ENCODE results near the gene POGZ.
A peak's percentile ranks its signal among the peaks of the same experiment; 100 is the strongest.

The POGZ gene

DNA sequence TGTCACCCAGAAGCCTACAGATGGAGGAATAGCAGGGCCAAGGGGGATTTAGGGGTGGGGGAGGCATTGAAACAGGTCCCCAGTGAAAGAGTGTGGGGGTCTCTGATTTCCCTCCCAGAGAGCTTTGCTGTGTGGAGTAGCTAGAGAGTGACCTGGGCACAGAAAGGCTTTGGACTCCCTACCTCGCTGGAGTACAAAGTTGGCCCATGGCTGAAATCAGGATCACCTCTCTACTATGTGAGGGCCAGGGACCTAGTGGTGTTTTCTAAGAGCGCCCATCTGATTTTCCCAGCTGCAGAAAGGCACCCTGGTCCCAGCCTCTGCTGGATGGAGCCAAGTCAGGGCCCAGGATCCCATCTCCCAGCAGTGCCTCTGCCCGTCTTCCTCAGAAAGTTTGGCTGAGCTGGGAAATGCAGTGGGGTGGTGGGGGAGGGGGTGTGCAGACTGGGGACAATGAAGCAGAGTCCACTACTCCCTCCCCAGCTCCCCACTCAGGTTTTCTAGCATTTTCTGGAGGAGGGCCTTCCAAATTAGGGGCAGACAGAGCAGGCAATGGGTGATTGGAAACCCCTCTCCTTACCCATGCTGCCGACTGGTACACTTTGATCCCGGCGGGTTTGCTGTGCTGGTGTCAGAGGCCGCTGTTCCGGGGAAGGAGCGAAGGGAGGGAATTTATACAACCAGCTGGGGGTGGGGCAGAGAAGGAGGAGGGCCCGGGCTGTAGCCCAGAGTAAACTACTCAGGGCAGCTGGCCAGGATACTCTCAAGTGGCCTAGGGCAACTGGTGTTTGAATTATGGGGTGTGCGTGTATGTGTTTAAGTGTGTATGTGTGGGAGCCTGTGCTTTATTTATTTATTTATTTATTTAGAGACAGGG lies 87.0 kb downstream of the POGZ start, which contains the start of gene SELENBP1:
Gene SELENBP1 (minus strand): TSS at position 648 of the 877 bp plus-strand sequence. CDS start 64 bp downstream, at position 584.
- DNase-seq (ENCODE audit: low read depth, low spot score): peak; percentile 29

DNA sequence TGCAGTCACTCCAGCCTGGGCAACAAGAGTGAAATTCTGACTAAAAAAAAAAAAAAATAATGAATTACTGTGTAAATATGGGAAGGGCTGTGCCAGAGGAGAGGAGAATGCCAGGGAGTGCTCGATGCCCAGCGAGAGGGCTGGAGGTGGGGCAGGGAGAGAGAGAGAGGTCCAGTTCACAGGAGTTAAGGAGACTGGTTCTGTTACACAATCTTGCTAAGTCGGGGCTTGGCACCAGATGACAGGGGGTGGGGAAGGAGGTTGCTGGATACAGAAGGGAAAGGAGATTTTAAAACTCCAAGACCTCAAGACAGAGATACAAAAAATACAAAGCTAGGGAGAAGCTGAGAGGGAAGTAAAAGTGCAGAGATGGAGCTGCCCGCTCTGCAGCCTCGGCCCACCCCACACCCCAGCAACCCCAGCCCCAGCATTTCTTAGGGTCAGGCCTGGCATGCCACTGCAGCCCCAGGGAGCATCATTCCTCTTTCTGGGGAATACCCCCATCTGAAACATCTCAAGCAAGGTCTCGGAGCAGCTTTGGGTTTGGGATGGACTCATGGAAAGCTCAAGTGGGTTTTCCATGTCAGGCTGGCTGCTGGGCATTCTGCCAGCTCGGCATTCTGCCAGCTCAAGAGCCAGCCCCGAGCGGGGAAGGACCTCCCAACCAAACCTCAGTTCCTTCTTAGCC lies 87.8 kb downstream of the POGZ start:
- no peak for DNase-seq (ENCODE audit: low read depth, low spot score)

DNA sequence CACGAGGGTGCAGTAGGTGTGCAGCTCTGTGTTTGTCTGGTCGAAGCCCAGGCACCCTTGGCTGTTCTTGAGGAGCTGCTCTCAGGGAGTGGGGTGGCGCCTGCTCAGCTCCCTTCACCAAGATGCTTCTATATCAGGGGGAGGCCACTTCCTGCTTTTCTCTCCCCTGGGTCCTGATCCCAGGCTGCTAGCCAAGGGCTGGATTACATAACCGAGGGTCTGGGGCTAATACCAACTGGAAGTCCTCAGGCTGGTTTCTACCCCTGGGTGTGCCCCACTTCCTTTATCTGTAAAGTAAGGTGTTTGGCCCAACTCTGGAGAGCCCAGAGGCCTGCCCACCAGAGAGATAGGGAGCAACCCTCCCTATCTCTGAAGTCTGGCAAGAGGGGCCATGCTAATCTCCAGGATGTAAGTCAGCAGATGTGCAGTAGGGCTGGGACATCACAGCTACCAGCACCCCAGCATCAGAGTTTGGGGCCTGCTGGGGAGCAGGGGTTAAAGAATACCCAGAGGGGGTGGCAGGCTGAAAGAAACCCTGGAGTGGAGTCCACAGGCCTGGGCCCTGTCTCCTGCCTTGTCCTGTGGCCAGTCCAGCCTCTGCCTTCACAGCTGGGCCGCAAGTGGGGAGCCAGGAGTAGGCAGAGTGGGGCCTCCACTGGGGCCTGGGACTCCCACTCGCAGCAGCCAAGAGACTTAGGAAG lies 88.9 kb downstream of the POGZ start:
- DNase-seq (ENCODE audit: low read depth, low spot score): no peak

DNA sequence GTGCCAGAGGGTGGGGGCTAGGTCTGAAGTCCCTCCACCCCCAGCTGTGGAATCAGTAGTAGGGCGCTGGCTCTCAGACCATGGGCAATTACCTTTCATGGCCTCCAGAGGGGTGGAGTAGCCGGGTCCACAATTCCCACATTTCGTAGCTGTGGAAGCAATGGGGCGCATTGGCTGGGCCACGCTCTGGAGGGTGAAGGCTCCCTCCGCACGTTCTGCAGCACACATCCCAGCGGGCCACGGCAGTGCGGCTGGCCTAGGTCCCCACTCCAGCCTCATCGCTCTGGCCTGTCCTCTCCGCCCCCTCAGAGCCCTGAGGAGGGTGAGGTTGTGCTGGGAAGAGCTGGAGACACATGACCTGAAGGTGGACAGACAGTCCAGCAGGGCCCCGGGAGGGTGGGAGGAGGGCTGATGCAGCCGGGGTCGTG lies 89.7 kb downstream of the POGZ start:
- no peak for DNase-seq (ENCODE audit: low read depth, low spot score)

DNA sequence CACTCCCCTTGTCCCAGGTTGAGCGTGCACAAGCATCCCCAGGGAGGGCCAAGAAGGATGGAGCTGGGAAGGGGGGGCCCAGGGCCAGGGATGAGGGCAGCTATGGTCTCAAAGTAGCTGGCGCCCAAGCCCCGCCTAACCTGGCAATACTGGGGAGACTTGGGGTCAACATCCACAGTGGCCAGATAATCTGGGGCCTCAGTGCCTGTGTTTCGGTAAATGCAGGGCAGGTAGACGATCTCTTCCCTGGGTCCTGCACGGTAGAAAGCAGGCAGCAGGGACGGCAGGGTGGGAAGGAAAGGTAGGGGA lies 90.0 kb downstream of the POGZ start:
- no peak for DNase-seq (ENCODE audit: low read depth, low spot score)

DNA sequence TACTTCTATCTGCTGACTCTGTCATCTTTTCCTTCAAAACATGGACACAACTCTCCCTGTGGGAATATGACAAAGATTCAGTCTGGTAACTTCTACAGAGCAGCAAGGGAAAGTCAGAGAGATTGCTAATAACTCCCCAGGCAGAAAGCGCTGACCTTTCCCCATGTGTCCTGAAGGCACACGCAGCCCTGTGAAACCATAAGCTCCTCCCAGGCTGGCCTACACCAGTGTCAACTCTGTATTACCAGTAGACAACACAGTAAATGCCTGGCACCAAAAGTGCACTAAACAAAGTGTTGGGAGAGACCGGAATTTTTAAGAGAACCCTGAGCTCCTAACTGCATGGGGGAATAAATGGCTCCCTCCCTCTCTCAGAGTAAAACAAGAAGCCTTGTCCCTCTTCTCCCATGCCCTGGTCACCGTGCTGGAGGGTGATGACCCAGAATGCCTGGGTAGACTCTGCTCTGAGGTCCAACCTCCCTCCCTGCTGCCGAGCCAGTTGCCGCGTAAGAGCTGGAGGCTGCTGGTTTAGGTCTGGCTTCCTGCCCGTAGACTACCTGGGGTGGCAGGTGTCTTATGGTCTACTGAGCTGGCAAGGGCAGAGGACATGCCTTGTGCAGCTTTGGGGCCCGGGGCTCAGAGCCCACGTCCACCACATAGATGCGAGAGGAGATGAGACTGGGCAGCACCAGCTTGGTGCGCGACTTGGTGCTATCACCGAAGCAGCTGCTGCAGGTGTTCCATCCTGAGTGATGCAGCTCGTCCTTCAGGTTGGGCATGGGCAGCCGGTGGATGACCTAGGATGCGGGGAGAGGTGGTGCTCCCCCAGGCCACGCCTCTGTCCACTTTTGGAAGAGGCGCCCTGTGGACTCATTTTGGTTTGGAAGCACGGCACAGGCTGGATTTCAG lies 90.6 kb downstream of the POGZ start:
- no peak for DNase-seq (ENCODE audit: low read depth, low spot score)

DNA sequence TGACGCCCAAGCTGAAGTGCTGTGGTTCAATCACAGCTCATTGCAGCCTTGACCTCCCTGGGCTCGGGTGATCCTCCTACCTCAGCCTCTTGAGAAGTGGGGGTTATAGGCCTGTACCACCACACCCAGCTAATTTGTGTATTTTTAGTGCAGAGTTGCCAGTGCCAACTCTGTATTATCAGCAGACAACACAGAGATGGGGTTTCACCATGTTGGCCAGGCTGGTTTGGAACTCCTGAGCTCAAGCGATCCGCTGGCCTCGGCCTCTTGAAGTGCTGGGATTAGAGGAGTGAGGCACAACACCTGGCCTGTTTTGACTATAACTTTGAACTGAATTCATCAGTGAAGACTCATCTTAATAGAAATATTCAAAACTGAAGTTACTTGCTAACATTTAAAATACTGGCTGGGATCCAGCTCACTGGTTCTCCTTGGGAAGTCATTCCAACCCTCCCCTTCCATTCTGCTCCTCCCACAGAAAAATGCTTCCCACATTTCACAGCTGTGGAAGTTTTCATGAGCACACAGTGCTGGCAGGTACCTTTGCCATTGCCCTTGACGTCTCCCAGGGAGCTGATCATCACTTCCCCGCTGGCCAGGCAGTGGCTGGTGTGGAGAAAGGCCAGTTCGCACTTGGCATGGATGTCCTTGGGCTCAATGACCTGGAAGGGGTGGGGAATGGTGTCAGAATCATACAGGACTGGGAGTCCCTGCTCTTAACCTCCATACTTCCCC lies 91.5 kb downstream of the POGZ start:
- DNase-seq (ENCODE audit: low read depth, low spot score): no peak

DNA sequence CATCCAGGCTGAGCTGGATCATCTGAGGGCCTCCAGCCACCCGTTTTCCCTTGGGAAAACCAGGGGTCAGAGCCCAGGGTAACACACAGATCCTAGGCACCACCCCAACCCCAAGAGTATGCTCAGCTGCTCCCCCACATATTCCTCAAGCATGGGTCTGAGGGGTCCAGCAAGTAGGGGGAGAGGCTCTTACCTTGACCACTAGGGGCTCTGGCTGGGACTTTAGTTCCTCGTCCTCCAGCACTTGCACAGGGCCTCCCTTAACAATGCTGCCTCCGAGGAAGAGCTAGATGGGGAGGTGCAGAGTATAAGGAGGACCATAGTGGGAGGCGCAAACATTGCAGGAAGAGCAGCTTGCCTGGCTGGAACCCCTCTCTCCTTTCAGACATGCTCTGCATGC lies 94.3 kb downstream of the POGZ start:
- no peak for DNase-seq (ENCODE audit: low read depth, low spot score)

DNA sequence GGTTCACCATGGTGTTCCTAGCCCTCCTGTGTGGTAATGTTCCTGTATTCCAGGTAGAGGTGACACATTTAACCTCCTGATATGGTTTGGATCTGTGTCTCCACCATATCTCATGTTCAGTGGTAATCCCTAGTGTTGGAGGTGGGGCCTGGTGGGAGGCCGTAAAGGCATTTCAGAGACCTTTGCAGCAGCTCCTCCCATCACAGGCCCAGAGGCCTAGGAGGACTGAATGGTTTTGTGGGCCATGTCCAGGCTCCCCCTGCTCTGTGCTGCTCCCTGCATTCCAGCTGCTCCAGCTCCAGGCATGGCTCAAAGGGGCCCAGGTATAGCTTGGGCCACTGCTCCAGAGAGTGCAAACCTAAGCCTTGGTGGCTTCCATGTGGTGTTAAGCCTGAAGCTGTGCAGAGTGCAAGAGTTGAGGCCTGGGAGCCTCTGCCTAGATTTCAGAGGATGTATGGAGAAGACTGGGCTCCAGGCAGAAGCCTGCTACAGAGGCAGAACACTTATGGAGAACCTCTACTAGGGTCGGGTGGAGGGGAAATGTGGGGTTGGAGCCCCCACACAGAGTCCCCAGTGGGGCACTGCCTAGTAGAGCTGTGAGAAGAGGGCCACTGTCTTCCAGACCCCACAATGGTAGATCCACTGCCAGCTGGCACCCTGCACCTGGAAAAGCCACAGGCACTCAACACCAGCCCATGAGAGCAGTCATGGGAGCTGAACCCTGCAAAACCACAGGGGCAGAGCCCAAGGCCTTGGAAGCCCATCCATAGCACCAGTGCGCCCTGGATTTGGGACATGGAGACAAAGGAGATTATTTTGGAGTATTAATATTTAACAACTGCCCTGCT lies 96.8 kb downstream of the POGZ start:
- DNase-seq (ENCODE audit: low read depth, low spot score): no peak

DNA sequence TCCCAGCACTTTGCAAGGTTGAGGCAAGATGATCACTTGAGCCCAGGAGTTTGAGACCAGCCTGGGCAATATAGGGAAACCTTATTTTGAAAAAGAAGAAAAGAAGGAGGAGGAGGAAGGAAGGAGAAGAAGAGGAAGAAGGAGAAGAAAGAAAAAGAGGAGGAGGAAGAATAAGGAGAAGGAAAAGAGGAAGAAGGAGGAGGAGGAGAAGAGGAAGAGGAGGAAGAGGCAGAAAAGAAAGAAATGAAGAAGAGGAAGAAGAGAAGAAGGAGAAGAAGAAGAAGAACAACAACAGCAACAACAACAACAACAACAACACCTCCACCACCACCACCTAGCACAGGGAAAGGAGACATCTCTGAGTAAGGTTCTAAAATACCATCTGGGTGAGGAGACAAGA lies 97.4 kb downstream of the POGZ start:
- no peak for DNase-seq (ENCODE audit: low read depth, low spot score)

DNA sequence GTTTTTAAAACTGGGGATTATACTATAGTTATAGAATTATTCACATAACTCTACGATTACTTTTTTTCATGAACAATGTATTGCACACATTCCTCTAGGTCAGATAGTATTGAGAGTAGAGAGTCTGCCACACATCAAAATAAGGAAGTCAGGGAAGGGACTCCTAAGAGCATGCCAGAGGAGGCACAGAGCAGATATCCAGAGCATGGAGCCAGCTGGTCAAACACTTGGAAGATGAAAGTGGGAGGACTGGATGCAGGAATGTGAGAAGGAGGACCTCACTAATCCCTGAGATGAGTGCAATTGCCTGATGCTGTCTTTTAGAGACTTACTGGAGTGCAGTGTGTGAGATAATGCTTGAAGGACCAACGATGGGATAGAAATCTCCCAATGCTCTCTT lies 102.6 kb downstream of the POGZ start:
- DNase-seq (ENCODE audit: low read depth, low spot score): no peak

Data from brain pericyte (primary cell).